DMS114 treated with DMSO at 0.1 percent for 48 hours (cell line): Measurements from ENCODE around the gene GABRA6.

Experiments
- DNase-seq: peaks from one replicate; lab custom pipeline; 2025; ENCODE audit not compliant: unreplicated experiment; lab: John Stamatoyannopoulos, UW

The GABRA6 gene

GRCh38 chr5:161751265-161751664, 65.7 kb downstream of the GABRA6 start:
- no peak for DNase-seq
